Duodenal mucosa (tissue), 2 donors: ENCODE results near the gene MGAM2.

Experiments
- H3K27ac ChIP-seq: one replicate; pipeline ENCODE4 v1.7.0; 2013; ENCODE audit warnings: low read depth, low read length
- H3K27me3 ChIP-seq, 2 donors: one replicate each; pipeline ENCODE4 v1.7.0; 2013; ENCODE audit warnings: low read length in 2 of 2, control low read depth in 1 of 2; ENCODE audit not compliant: insufficient read depth in 2 of 2, control insufficient read depth in 1 of 2
- H3K36me3 ChIP-seq, 2 donors: one replicate each; pipeline ENCODE4 v1.7.0; 2013; ENCODE audit warnings: low read length in 2 of 2, control low read depth in 1 of 2; ENCODE audit not compliant: insufficient read depth in 2 of 2, control insufficient read depth in 1 of 2
- H3K4me1 ChIP-seq, 2 donors: one replicate each; pipeline ENCODE4 v1.7.0; 2013; ENCODE audit warnings: low read length in 2 of 2, control low read depth in 1 of 2; ENCODE audit not compliant: insufficient read depth in 2 of 2, control insufficient read depth in 1 of 2
- H3K4me3 ChIP-seq, 2 donors: one replicate each; pipeline ENCODE4 v1.7.0; 2013; ENCODE audit warnings: low read length in 2 of 2, low read depth in 1 of 2
- H3K9ac ChIP-seq, 2 donors: one replicate each; pipeline ENCODE4 v1.7.0; 2013; ENCODE audit warnings: low read length in 2 of 2, low read depth in 1 of 2
- H3K9me3 ChIP-seq, 2 donors: one replicate each; pipeline ENCODE4 v1.7.0; 2013; ENCODE audit warnings: low read length in 2 of 2, control low read depth in 1 of 2; ENCODE audit not compliant: control insufficient read depth in 1 of 2

Gene MGAM2

DNA sequence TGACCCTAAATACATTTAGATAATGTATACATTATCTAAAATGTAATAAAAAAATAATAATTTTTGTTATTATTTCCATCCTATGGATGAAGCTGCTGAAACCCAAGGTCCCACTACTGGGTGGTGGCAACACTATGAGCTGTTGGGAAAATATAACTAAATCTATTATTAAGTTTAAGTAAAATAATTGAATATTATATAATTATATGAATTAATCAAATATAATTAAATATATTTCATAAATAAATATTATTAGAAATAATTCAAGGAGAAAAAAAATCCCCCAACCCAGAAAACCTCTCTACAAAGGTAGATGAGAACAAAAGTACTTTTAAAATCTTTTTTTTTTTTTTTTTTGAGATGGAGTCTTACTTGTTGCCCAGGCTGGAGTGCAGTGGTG, 138.4 kb downstream of the MGAM2 start:
- Histone ChIP-seq H3K36me3 (no peaks in the 10 kb centered on the region), H3K27ac (no peak overlapping the region)

DNA sequence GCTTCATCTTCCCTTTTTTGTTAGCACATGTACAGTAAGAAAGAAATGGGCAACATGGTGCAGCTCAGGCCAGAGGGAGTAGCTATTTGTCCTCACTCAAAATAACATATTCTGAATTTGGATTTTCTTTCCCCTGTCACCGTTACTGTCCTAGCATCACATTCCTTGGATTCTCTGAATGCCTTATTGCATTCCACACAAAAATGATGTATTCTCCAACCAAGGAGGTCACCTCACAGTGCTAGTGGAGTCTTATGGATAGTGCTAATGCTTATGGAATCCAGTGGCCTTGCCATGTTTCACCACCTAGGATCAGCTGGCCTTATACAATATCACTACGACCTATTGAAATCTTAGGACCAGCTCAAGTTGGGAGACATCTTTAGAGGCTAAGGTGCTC, 139.2 kb downstream of the MGAM2 start:
- Histone ChIP-seq H3K4me3 (no peak overlapping the region), H3K9me3 (no peaks in the 10 kb centered on the region), H3K27me3 (no peaks in the 10 kb centered on the region), H3K36me3 (no peaks in the 10 kb centered on the region), H3K27ac (no peak overlapping the region), H3K4me1 (peaks cover 0 to 3% of the 10 kb centered on the region in 2 donors), H3K9ac (no peak overlapping the region)

More for the DNA sequence above, 138.4 kb downstream of the MGAM2 start:
- Histone ChIP-seq H3K9ac (no peak overlapping the region), H3K9me3 (no peaks in the 10 kb centered on the region), H3K4me3 (no peak overlapping the region), H3K27me3 (no peaks in the 10 kb centered on the region), H3K4me1 (peaks cover 0 to 3% of the 10 kb centered on the region in 2 donors)

- H3K4me3 ChIP-seq = no peak within 1 kb of the TSS
- H3K36me3 ChIP-seq = no peaks in the 10 kb centered on the region
- no peak within 1 kb of the TSS for H3K9ac ChIP-seq
- H3K27me3 ChIP-seq = no peaks in the 10 kb centered on the region
- H3K9me3 ChIP-seq = no peaks in the 10 kb centered on the region
- no peak within 1 kb of the TSS for H3K27ac ChIP-seq
- no peaks in the 10 kb centered on the region for H3K4me1 ChIP-seq
These were observed 146.4 kb downstream of the MGAM2 start, which contains the start of gene PRSS58 for GRCh38 chr7:142257958-142258357. Gene PRSS58, minus strand, starts transcription at chr7:142258058. Its CDS starts 351 bp downstream, at chr7:142257707.

- H3K27me3 ChIP-seq = peaks cover 0 to 6% of the 10 kb centered on the region in 2 donors
These were observed 152.3 kb downstream of the MGAM2 start for GRCh38 chr7:142263598-142264380.

More at GRCh38 chr7:142263598-142264380, 152.3 kb downstream of the MGAM2 start:
- no peak overlapping the region for H3K27ac ChIP-seq
- no peaks in the 10 kb centered on the region for H3K36me3 ChIP-seq
- H3K9me3 ChIP-seq = no peaks in the 10 kb centered on the region
- H3K4me1 ChIP-seq = no peaks in the 10 kb centered on the region
- no peak overlapping the region for H3K4me3 ChIP-seq
- H3K9ac ChIP-seq = no peak overlapping the region
